GM23248 (cell line): ENCODE results near the gene COG1. TPM values are rescaled to one million over a fixed set of nuclear protein-coding genes. Genes with fewer than 3 reads are reported as not detected.
A peak's percentile ranks its signal among the peaks of the same experiment; 100 is the strongest.

Experiments used
- DNase-seq: peaks from one replicate; pipeline ENCODE4 v3.0.0-alpha.2; 2015
- H2AFZ ChIP-seq: fragments of 200-600 bp; sonication (generic); 2 replicates; pipeline ENCODE4 v1.6.1; 2016; ENCODE audit warnings: antibody characterized with exemption
- H3F3A ChIP-seq: fragments of 200-600 bp; sonication (generic); 2 replicates; pipeline ENCODE4 v1.6.1; 2016; ENCODE audit warnings: mild to moderate bottlenecking, antibody characterized with exemption, mixed run types; ENCODE audit not compliant: insufficient read depth
- H3K27ac ChIP-seq: fragments of 200-600 bp; sonication (generic); 2 replicates; pipeline ENCODE4 v1.5.1; 2016; ENCODE audit warnings: mild to moderate bottlenecking
- H3K27me3 ChIP-seq: fragments of 200-600 bp; sonication (generic); replicated peaks from 2 replicates; pipeline ENCODE4 v1.6.1; 2016; ENCODE audit warnings: mild to moderate bottlenecking; ENCODE audit not compliant: insufficient read depth
- H3K36me3 ChIP-seq: fragments of 200-600 bp; sonication (generic); 2 replicates; pipeline ENCODE4 v1.6.1; 2016; ENCODE audit warnings: low read depth, mild to moderate bottlenecking
- H3K4me1 ChIP-seq: fragments of 200-600 bp; sonication (generic); 2 replicates; pipeline ENCODE4 v1.6.1; 2016; ENCODE audit warnings: mild to moderate bottlenecking; ENCODE audit not compliant: insufficient read depth
- H3K4me2 ChIP-seq: fragments of 200-600 bp; sonication (generic); one replicate; pipeline ENCODE4 v1.6.1; 2016; ENCODE audit warnings: mild to moderate bottlenecking; ENCODE audit not compliant: unreplicated experiment
- H3K4me3 ChIP-seq: fragments of 200-600 bp; sonication (generic); 2 replicates; pipeline ENCODE4 v1.5.1; 2016; ENCODE audit warnings: mild to moderate bottlenecking
- H3K79me2 ChIP-seq: fragments of 200-600 bp; sonication (generic); 2 replicates; pipeline ENCODE4 v1.6.1; 2016; ENCODE audit warnings: mild to moderate bottlenecking; ENCODE audit not compliant: insufficient read depth
- H3K9ac ChIP-seq: fragments of 200-600 bp; sonication (generic); 2 replicates; pipeline ENCODE4 v1.6.1; 2016; ENCODE audit warnings: mild to moderate bottlenecking
- H3K9me2 ChIP-seq: fragments of 200-600 bp; sonication (generic); 2 replicates; pipeline ENCODE4 v1.6.1; 2016; ENCODE audit warnings: mixed run types, mild to moderate bottlenecking, moderate library complexity; ENCODE audit not compliant: insufficient read depth
- H3K9me3 ChIP-seq: fragments of 200-600 bp; sonication (generic); one replicate; pipeline ENCODE4 v1.6.1; 2017; ENCODE audit warnings: low read depth
- H4K20me1 ChIP-seq: fragments of 200-600 bp; sonication (generic); 2 replicates; pipeline ENCODE4 v1.6.0; 2016; ENCODE audit not compliant: insufficient read depth
- EZH2 ChIP-seq: fragments of 200-600 bp; sonication (generic); IDR thresholded peaks from 2 replicates; pipeline ENCODE4 v1.6.1; 2018; ENCODE audit warnings: antibody characterized with exemption, mild to moderate bottlenecking; ENCODE audit not compliant: insufficient read depth, poor library complexity, severe bottlenecking
- EZH2phosphoT487 ChIP-seq: fragments of 200-600 bp; sonication (generic); IDR thresholded peaks from 2 replicates; pipeline ENCODE4 v1.6.1; 2018; ENCODE audit warnings: antibody characterized with exemption, moderate library complexity, mild to moderate bottlenecking, low read depth; ENCODE audit not compliant: insufficient read depth
- WGBS, 2 experiments: methylation state at CpG; one replicate each; pipeline ENCODE4 v1.1.6; 2015 to 2017; ENCODE audit warnings: low lambda C conversion rate in 2 of 2, low coverage in 1 of 2; ENCODE audit errors: missing lambda C conversion rate in 2 of 2; 5-methylcytosine and 5-hydroxymethylcytosine counted together
- in situ Hi-C: fragments of 300-500 bp; cut with MboI; formaldehyde crosslinking; loops from 2 replicates; pipeline ENCODE4 v1.15.0; 2020
- polyA plus RNA-seq: library from polyadenylated mRNA; unstranded; fragments of >200 nt; fragmentation: Nextera tagmentation; extraction: Ambion mirVana; gene quantifications from 2 replicates; pipeline ENCODE4 v1.2.1, GENCODE V29; 2016
- total RNA-seq: library from RNA; depleted of rRNA; stranded (reverse); fragments of >200 nt; shearing (Covaris generic); gene quantifications from 2 replicates; pipeline ENCODE4 v1.2.3, GENCODE V29; 2014

The COG1 gene
- total and polyA plus RNA-seq, 2 experiments from 2014 or later: 20.2 to 31.8 TPM

GRCh38 chr17:73203788-73204479, 11.1 kb downstream of the COG1 start:
- H3K36me3 ChIP-seq: peaks cover 84% of the 10 kb centered on the region

GRCh38 chr17:73205459-73205961, 12.7 kb downstream of the COG1 start:
- Histone ChIP-seq H3K4me1 (no peaks in the 10 kb centered on the region), H3K27ac (no peak overlapping the region), H3K36me3 (peaks cover 79% of the 10 kb centered on the region), H3K4me2 (no peak overlapping the region), H3F3A (peaks cover 26% of the 10 kb centered on the region), H3K27me3 (no peaks in the 10 kb centered on the region), H3K9ac (no peak overlapping the region), H3K4me3 (no peak overlapping the region), H3K9me3 (no peaks in the 10 kb centered on the region), H3K9me2 (no peaks in the 10 kb centered on the region), H3K79me2 (peaks cover 33% of the 10 kb centered on the region), H4K20me1 (no peaks in the 10 kb centered on the region; the same call in 1 of the 2 replicates), H2AFZ (no peak overlapping the region)
- in situ Hi-C loops: no loop called here
- TF ChIP-seq EZH2: no peak
- TF ChIP-seq EZH2phosphoT487: no peak
- 78 to 79% methylated on average over 10 of the region's 10 CpGs for WGBS, 2 experiments
- no peak for DNase-seq

More at GRCh38 chr17:73203788-73204479, 11.1 kb downstream of the COG1 start:
- Histone ChIP-seq H3K4me3 (no peak overlapping the region), H3K9me2 (no peaks in the 10 kb centered on the region), H3K4me1 (no peaks in the 10 kb centered on the region), H3F3A (peaks cover 22% of the 10 kb centered on the region), H3K79me2 (peaks cover 32% of the 10 kb centered on the region), H3K27me3 (no peaks in the 10 kb centered on the region), H4K20me1 (no peaks in the 10 kb centered on the region; the same call in 1 of the 2 replicates), H2AFZ (no peak overlapping the region), H3K9me3 (no peaks in the 10 kb centered on the region), H3K9ac (no peak overlapping the region), H3K4me2 (no peak overlapping the region), H3K27ac (no peak overlapping the region)
- TF ChIP-seq EZH2: no peak
- TF ChIP-seq EZH2phosphoT487: no peak
- in situ Hi-C loops: no loop called here
- no peak for DNase-seq
- WGBS, 2 experiments: 85 to 86% methylated on average over 10 of the region's 10 CpGs

- WGBS, 2 experiments: 73 to 75% methylated on average over 14 to 16 of the region's 16 CpGs
- Histone ChIP-seq H3K79me2 (peaks cover 44% of the 10 kb centered on the region), H3K4me1 (no peaks in the 10 kb centered on the region), H3K4me2 (no peak overlapping the region), H3K9ac (no peak overlapping the region), H3K36me3 (peaks cover 62% of the 10 kb centered on the region), H3F3A (peaks cover 20% of the 10 kb centered on the region), H3K27me3 (no peaks in the 10 kb centered on the region), H3K4me3 (no peak overlapping the region), H4K20me1 (no peaks in the 10 kb centered on the region; the same call in 1 of the 2 replicates), H3K9me2 (no peaks in the 10 kb centered on the region), H3K27ac (no peak overlapping the region; the same call in 1 of the 2 replicates), H3K9me3 (no peaks in the 10 kb centered on the region), H2AFZ (no peak overlapping the region)
- in situ Hi-C loops: no loop called here
- TF ChIP-seq EZH2phosphoT487 (no peak), EZH2 (no peak)
- peak; percentile 26 for DNase-seq
These were observed 15.4 kb downstream of the COG1 start for GRCh38 chr17:73208139-73208827.

- in situ Hi-C loops: no loop called here
- H3K9me3 ChIP-seq: no peaks in the 10 kb centered on the region
- H3K27me3 ChIP-seq: no peaks in the 10 kb centered on the region
- DNase-seq: no peak
- peaks cover 54% of the 10 kb centered on the region for H3K79me2 ChIP-seq
- H2AFZ ChIP-seq: no peak overlapping the region
- WGBS, 2 experiments: 98 to 99% methylated on average over 13 of the region's 13 CpGs
- no peak overlapping the region for H3K4me2 ChIP-seq
- no peak overlapping the region for H3K9ac ChIP-seq
- TF ChIP-seq EZH2phosphoT487 (no peak), EZH2 (no peak)
- no peaks in the 10 kb centered on the region for H3K9me2 ChIP-seq
- H3F3A ChIP-seq: peaks cover 20% of the 10 kb centered on the region
- no peak overlapping the region for H3K27ac ChIP-seq
- H3K36me3 ChIP-seq: peaks cover 53% of the 10 kb centered on the region
- no peak overlapping the region for H3K4me3 ChIP-seq
- H3K4me1 ChIP-seq: no peaks in the 10 kb centered on the region
- no peaks in the 10 kb centered on the region; the same call in 1 of the 2 replicates for H4K20me1 ChIP-seq
These were observed 16.6 kb downstream of the COG1 start for GRCh38 chr17:73209436-73209835.
